Measurements from ENCODE around the gene MLLT3.

GRCh38 chr9:20562051-20562450 lies 60.2 kb downstream of the MLLT3 start:
- TF ChIP-seq CTCF (IDR thresholded peaks at IDR 0.05) = no peak
- no peak for TF ChIP-seq POLR2A (IDR thresholded peaks at IDR 0.05)

Data from testis (tissue), 2 donors.